ENCODE results near the gene KCTD2.

- peak; percentile 90 to 99 (median 94) for TF ChIP-seq CTCF (IDR thresholded peaks at IDR 0.05)
- TF ChIP-seq POLR2A (IDR thresholded peaks at IDR 0.05) = no peak
Observed at GRCh38 chr17:75113798-75114551, 67.0 kb downstream of the KCTD2 start.

Data from testis (tissue), 2 donors.